SK-N-SH treated with all-trans-retinoic acid at 6 μM for 48 hours (cell line): ENCODE data around the gene SNTB2.
"Not testable (repeated sequence)": the region's sequence is repeated elsewhere in the genome, so short reads cannot be mapped to it uniquely, and the experiment has no call there.

Source experiments
- ATAC-seq: fragments of 200-7000 bp; cut with Tn5 transposase; 3 replicates; pipeline ENCODE4 v1.9.1; 2020; ENCODE audit warnings: mild to moderate bottlenecking, moderate library complexity
- ARNTL ChIP-seq: fragments of 450-650 bp; formaldehyde crosslinking; IDR thresholded peaks from 2 replicates; pipeline ENCODE4 v1.5.0; 2020; ENCODE audit warnings: low read depth, mild to moderate bottlenecking, moderate library complexity, borderline replicate concordance
- BACH2 ChIP-seq: fragments of 250-450 bp; sonication (Bioruptor Pico); IDR thresholded peaks from 2 replicates; pipeline ENCODE4 v1.9.0; 2021; ENCODE audit warnings: mild to moderate bottlenecking, borderline replicate concordance
- CSDC2 ChIP-seq: fragments of 250-450 bp; sonication (Bioruptor Pico); IDR thresholded peaks from 2 replicates; pipeline ENCODE4 v1.5.0; 2020; ENCODE audit warnings: mild to moderate bottlenecking, moderate library complexity
- ESRRG ChIP-seq: fragments of 250-450 bp; sonication (Bioruptor Pico); IDR thresholded peaks from 2 replicates; pipeline ENCODE4 v1.6.1; 2021; ENCODE audit warnings: mild to moderate bottlenecking
- GLIS3 ChIP-seq: fragments of 250-450 bp; sonication (Bioruptor Pico); IDR thresholded peaks from 2 replicates; pipeline ENCODE4 v1.5.0; 2020; ENCODE audit warnings: mild to moderate bottlenecking, moderate library complexity
- ISL1 ChIP-seq: fragments of 250-450 bp; sonication (Bioruptor Pico); IDR thresholded peaks from 2 replicates; pipeline ENCODE4 v2.1.2; 2022; ENCODE audit warnings: mild to moderate bottlenecking, moderate library complexity
- OSR1 ChIP-seq: fragments of 250-450 bp; sonication (Bioruptor Pico); IDR thresholded peaks from 2 replicates; pipeline ENCODE4 v1.8.0; 2022; ENCODE audit warnings: moderate library complexity, mild to moderate bottlenecking, inconsistent platforms
- PPARA ChIP-seq: fragments of 250-450 bp; sonication (Bioruptor Pico); IDR thresholded peaks from 2 replicates; pipeline ENCODE4 v1.5.0; 2020; ENCODE audit warnings: mild to moderate bottlenecking, borderline replicate concordance
- RARB ChIP-seq: fragments of 250-450 bp; sonication (Bioruptor Pico); IDR thresholded peaks from 2 replicates; pipeline ENCODE4 v1.8.0; 2021; ENCODE audit warnings: mild to moderate bottlenecking, moderate library complexity
- SNAI2 ChIP-seq: fragments of 250-450 bp; sonication (Bioruptor Pico); IDR thresholded peaks from 2 replicates; pipeline ENCODE4 v1.5.0; 2020; ENCODE audit warnings: mild to moderate bottlenecking, moderate library complexity
- TCF4 ChIP-seq: fragments of 250-450 bp; sonication (Bioruptor Pico); IDR thresholded peaks from 2 replicates; pipeline ENCODE4 v1.8.0; 2021; ENCODE audit warnings: mild to moderate bottlenecking, moderate library complexity, borderline replicate concordance
- TOX ChIP-seq: fragments of 250-450 bp; sonication (Bioruptor Pico); IDR thresholded peaks from 2 replicates; pipeline ENCODE4 v1.8.0; 2021; ENCODE audit warnings: mild to moderate bottlenecking, moderate library complexity, borderline replicate concordance
- ZC3H10 ChIP-seq: fragments of 250-450 bp; sonication (Bioruptor Pico); IDR thresholded peaks from 2 replicates; pipeline ENCODE4 v1.5.1; 2021; ENCODE audit warnings: mild to moderate bottlenecking, moderate library complexity
- ZFP3 ChIP-seq: fragments of 250-450 bp; sonication (Bioruptor Pico); IDR thresholded peaks from 2 replicates; pipeline ENCODE4 v1.5.0; 2020; ENCODE audit warnings: mild to moderate bottlenecking, moderate library complexity
- ZFP30 ChIP-seq: fragments of 450-650 bp; formaldehyde crosslinking; IDR thresholded peaks from 2 replicates; pipeline ENCODE4 v1.5.0; 2022; ENCODE audit warnings: mild to moderate bottlenecking, moderate library complexity
- ZNF565 ChIP-seq: fragments of 450-650 bp; formaldehyde crosslinking; conservative IDR thresholded peaks from 2 replicates; pipeline ENCODE4 v1.5.0; 2020; ENCODE audit warnings: low read depth, mild to moderate bottlenecking, moderate library complexity
- ZNF70 ChIP-seq: fragments of 450-650 bp; formaldehyde crosslinking; IDR thresholded peaks from 2 replicates; pipeline ENCODE4 v1.5.0; 2020; ENCODE audit warnings: mild to moderate bottlenecking, moderate library complexity
- ZNF8 ChIP-seq: fragments of 450-650 bp; formaldehyde crosslinking; IDR thresholded peaks from 2 replicates; pipeline ENCODE4 v1.5.0; 2020; ENCODE audit warnings: mild to moderate bottlenecking, moderate library complexity
- TF ChIP-seq, protein P1 (sequence below): fragments of 250-450 bp; sonication (Bioruptor Pico); IDR thresholded peaks from 2 replicates; pipeline ENCODE4 v1.5.1; 2021; ENCODE audit warnings: mild to moderate bottlenecking, moderate library complexity
- TF ChIP-seq, protein P2 (sequence below): fragments of 250-450 bp; sonication (Bioruptor Pico); IDR thresholded peaks from 2 replicates; pipeline ENCODE4 v1.5.1; 2020; ENCODE audit warnings: low read depth, mild to moderate bottlenecking, moderate library complexity
- TF ChIP-seq, protein P3 (sequence below): fragments of 250-450 bp; sonication (Bioruptor Pico); IDR thresholded peaks from 2 replicates; pipeline ENCODE4 v1.5.0; 2020; ENCODE audit warnings: mild to moderate bottlenecking, moderate library complexity
- TF ChIP-seq, protein P4 (sequence below): fragments of 250-450 bp; sonication (Bioruptor Pico); IDR thresholded peaks from 2 replicates; pipeline ENCODE4 v1.8.0; 2021; ENCODE audit warnings: low read depth, mild to moderate bottlenecking, moderate library complexity, borderline replicate concordance

The SNTB2 gene

DNA sequence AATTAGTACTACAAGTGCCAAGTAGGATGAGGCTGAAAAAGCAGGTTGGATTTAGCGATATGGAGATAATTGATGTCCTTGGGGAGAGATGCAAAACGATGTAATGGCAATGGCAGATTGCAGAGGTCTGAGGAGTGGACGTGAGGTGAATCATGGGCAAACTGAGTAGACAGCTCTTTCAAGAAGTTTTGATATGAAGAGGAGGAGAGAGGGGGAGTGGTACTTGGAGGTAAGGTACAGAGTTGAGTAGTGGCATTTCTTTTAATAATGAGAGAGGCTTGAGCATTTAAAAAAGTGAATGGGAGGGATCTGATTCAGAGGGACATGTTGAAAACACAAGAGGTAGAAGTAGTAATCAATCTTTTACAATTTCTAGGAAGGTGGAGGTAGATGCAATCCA is 106.4 kb downstream of the SNTB2 start:
- TF ChIP-seq TOX (CRISPR knock-in tag) = no peak
- TF ChIP-seq, protein P1, sequence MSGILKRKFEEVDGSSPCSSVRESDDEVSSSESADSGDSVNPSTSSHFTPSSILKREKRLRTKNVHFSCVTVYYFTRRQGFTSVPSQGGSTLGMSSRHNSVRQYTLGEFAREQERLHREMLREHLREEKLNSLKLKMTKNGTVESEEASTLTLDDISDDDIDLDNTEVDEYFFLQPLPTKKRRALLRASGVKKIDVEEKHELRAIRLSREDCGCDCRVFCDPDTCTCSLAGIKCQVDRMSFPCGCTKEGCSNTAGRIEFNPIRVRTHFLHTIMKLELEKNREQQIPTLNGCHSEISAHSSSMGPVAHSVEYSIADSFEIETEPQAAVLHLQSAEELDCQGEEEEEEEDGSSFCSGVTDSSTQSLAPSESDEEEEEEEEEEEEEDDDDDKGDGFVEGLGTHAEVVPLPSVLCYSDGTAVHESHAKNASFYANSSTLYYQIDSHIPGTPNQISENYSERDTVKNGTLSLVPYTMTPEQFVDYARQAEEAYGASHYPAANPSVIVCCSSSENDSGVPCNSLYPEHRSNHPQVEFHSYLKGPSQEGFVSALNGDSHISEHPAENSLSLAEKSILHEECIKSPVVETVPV (CRISPR knock-in tag) = no peak
- no peak for TF ChIP-seq ZFP3
- TF ChIP-seq TCF4 (CRISPR knock-in tag) = no peak
- no peak for TF ChIP-seq ZNF565
- no peak for TF ChIP-seq PPARA (CRISPR knock-in tag)
- TF ChIP-seq, protein P2, sequence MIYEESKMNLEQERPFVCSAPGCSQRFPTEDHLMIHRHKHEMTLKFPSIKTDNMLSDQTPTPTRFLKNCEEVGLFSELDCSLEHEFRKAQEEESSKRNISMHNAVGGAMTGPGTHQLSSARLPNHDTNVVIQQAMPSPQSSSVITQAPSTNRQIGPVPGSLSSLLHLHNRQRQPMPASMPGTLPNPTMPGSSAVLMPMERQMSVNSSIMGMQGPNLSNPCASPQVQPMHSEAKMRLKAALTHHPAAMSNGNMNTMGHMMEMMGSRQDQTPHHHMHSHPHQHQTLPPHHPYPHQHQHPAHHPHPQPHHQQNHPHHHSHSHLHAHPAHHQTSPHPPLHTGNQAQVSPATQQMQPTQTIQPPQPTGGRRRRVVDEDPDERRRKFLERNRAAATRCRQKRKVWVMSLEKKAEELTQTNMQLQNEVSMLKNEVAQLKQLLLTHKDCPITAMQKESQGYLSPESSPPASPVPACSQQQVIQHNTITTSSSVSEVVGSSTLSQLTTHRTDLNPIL (CRISPR knock-in tag) = no peak
- TF ChIP-seq ZC3H10 (CRISPR knock-in tag) = no peak
- TF ChIP-seq GLIS3 (CRISPR knock-in tag) = no peak
- no peak for TF ChIP-seq BACH2
- TF ChIP-seq, protein P3, sequence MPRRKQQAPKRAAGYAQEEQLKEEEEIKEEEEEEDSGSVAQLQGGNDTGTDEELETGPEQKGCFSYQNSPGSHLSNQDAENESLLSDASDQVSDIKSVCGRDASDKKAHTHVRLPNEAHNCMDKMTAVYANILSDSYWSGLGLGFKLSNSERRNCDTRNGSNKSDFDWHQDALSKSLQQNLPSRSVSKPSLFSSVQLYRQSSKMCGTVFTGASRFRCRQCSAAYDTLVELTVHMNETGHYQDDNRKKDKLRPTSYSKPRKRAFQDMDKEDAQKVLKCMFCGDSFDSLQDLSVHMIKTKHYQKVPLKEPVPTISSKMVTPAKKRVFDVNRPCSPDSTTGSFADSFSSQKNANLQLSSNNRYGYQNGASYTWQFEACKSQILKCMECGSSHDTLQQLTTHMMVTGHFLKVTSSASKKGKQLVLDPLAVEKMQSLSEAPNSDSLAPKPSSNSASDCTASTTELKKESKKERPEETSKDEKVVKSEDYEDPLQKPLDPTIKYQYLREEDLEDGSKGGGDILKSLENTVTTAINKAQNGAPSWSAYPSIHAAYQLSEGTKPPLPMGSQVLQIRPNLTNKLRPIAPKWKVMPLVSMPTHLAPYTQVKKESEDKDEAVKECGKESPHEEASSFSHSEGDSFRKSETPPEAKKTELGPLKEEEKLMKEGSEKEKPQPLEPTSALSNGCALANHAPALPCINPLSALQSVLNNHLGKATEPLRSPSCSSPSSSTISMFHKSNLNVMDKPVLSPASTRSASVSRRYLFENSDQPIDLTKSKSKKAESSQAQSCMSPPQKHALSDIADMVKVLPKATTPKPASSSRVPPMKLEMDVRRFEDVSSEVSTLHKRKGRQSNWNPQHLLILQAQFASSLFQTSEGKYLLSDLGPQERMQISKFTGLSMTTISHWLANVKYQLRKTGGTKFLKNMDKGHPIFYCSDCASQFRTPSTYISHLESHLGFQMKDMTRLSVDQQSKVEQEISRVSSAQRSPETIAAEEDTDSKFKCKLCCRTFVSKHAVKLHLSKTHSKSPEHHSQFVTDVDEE (CRISPR knock-in tag) = no peak
- TF ChIP-seq ZNF70 (CRISPR knock-in tag) = no peak
- TF ChIP-seq SNAI2 = no peak
- TF ChIP-seq, protein P4, sequence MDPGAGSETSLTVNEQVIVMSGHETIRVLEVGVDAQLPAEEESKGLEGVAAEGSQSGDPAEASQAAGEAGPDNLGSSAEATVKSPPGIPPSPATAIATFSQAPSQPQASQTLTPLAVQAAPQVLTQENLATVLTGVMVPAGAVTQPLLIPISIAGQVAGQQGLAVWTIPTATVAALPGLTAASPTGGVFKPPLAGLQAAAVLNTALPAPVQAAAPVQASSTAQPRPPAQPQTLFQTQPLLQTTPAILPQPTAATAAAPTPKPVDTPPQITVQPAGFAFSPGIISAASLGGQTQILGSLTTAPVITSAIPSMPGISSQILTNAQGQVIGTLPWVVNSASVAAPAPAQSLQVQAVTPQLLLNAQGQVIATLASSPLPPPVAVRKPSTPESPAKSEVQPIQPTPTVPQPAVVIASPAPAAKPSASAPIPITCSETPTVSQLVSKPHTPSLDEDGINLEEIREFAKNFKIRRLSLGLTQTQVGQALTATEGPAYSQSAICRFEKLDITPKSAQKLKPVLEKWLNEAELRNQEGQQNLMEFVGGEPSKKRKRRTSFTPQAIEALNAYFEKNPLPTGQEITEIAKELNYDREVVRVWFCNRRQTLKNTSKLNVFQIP (CRISPR knock-in tag) = no peak
- no peak for TF ChIP-seq ARNTL (CRISPR knock-in tag)
- no peak for TF ChIP-seq ZNF8 (CRISPR knock-in tag)
- no peak for TF ChIP-seq RARB (CRISPR knock-in tag)
- no peak for TF ChIP-seq ESRRG (CRISPR knock-in tag)
- no peak for TF ChIP-seq CSDC2 (CRISPR knock-in tag)
- ATAC-seq = no peak

DNA sequence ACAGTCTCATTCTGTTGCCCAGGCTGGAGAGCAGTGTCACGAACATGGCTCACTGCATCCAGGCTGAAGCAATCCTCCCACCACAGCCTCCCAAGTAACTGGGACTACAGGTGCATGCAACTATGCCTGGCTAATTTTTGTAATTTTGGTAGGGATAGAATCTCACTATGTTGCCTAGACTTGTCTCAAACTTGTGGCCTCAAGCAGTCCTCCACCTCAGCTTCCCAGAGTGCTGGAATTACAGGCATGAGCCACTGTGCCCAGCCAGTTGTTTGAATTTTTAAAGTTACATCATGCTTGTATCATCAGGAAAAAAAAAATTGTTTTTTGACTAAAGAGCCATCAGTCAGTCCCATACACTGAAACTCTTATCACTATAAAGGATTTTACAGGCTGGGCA is 107.1 kb downstream of the SNTB2 start:
- ATAC-seq = no peak; the same call in 2 of the 3 replicates
- no peak for TF ChIP-seq ZC3H10 (CRISPR knock-in tag)
- TF ChIP-seq ARNTL (CRISPR knock-in tag) = no peak
- TF ChIP-seq TOX (CRISPR knock-in tag) = no peak

DNA sequence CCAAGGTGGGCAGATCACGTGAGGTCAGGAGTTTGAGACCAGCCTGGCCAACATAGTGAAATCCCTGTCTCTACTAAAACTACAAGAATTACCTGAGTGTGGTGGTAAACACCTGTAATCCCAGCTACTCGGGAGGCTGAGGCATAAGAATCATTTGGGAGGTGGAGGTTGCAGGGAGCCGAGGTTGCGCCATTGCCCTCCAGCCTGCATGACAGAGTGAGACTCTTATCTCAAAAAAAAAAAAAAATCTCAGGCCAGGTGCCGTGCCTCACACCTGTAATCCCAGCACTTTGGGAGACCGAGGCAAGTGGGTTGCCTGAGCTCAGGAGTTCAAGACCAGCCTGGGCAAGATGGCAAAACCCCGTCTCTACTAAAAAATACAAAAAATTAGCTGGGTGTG is 109.8 kb downstream of the SNTB2 start:
- not testable (repeated sequence) for ATAC-seq

DNA sequence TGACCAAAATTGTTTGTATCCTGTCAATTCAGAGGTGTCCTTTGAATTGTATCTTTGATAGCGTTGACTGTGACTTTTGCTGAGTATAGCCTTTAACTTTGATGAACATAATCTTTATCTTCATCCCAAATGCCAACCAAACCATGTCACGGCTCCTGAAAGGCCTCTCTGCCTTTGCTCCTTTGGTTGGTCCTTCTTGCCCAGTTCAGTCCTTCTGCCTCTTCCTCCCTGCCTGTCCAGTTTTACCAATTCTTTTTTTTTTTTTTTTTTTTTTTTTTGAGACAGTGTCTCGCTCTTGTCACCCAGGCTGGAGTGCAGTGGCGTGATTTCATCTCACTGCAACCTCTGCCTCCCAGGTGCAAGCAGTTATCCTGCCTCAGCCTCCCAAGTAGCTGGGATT is 111.3 kb downstream of the SNTB2 start:
- TF ChIP-seq BACH2 = no peak
- TF ChIP-seq, all 23 proteins: peak for 0
- ATAC-seq = no peak

DNA sequence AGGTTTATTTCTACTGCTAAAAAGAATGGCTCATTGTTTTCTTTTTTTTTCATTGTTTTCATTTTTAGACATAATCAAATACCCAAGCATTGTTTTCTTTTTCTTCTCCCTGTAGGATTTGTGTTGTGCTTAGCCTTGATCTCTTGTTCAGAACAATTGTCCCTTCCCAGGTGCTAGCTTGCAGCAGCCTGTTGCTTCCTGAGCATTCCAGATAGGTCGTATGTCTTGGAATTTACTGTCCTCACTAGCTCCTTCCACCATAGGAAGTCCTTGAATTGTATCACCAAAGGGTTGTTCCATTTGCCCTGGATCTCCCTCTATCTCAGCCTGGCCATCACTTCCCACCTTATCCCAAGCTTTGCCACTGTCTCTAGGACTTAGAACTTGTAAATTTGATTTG is 114.2 kb downstream of the SNTB2 start:
- ATAC-seq = no peak
- TF ChIP-seq CSDC2 (CRISPR knock-in tag) (no peak), ZFP30 (CRISPR knock-in tag) (no peak), ZFP3 (no peak), ARNTL (CRISPR knock-in tag) (no peak), ISL1 (CRISPR knock-in tag) (no peak), BACH2 (no peak), ZC3H10 (CRISPR knock-in tag) (no peak), ZNF565 (no peak), TCF4 (CRISPR knock-in tag) (no peak), OSR1 (no peak), GLIS3 (CRISPR knock-in tag) (no peak)
- TF ChIP-seq, protein P2 (CRISPR knock-in tag) = no peak
- TF ChIP-seq, protein P3 (CRISPR knock-in tag) = no peak
- TF ChIP-seq, protein P1 (CRISPR knock-in tag) = no peak
